ENCODE data around the gene ADARB2. TPM values are rescaled to one million over a fixed set of nuclear protein-coding genes. Genes with fewer than 3 reads are reported as not detected.

ADARB2 gene
- total and polyA plus RNA-seq, 2 experiments from 2014 or later: 2.0 to 5.0 TPM

- H3K27me3 Mint-ChIP-seq (ENCODE audit: insufficient read depth, low read depth, poor library complexity): peaks cover 23% of the 10 kb centered on the region
- Histone ChIP-seq H3K27me3 (ENCODE audit: insufficient read depth) (no peaks in the 10 kb centered on the region), H3K4me2 (no peak overlapping the region), H3K9me2 (ENCODE audit: insufficient read depth) (no peaks in the 10 kb centered on the region), H3K79me2 (replicated peaks; ENCODE audit: insufficient read depth) (no peaks in the 10 kb centered on the region), H3K4me3 (no peak overlapping the region), H3K27ac (ENCODE audit: low read depth) (no peak overlapping the region), H3K36me3 (ENCODE audit: insufficient read depth) (no peaks in the 10 kb centered on the region), H4K20me1 (replicated peaks; ENCODE audit: insufficient read depth) (no peaks in the 10 kb centered on the region), H3F3A (replicated peaks; ENCODE audit: low read depth) (no peaks in the 10 kb centered on the region), H2AFZ (no peak overlapping the region), H3K4me1 (ENCODE audit: insufficient read depth) (no peaks in the 10 kb centered on the region)
- H3K27ac Mint-ChIP-seq: no peak overlapping the region
- no peak for DNase-seq (ENCODE audit: low spot score)
- H3K36me3 Mint-ChIP-seq (ENCODE audit: low read depth): no peaks in the 10 kb centered on the region; the same call in 2 of the 3 replicates
- ATAC-seq: no peak
- TF ChIP-seq ZNF114 (CRISPR knock-in tag; IDR thresholded peaks at IDR 0.05) (no peak), STAT1 (IDR thresholded peaks at IDR 0.05; ENCODE audit: unreplicated experiment) (no peak)
- H3K9me3 Mint-ChIP-seq: no peaks in the 10 kb centered on the region
- H3K4me1 Mint-ChIP-seq: no peaks in the 10 kb centered on the region; the same call in 2 of the 3 replicates
- H3K4me3 Mint-ChIP-seq: no peak overlapping the region
Measured at GRCh38 chr10:1206601-1207000, 530.7 kb downstream of the ADARB2 start.

- Histone ChIP-seq H3K4me3 (no peak overlapping the region), H3K27ac (ENCODE audit: low read depth) (no peak overlapping the region), H3K79me2 (replicated peaks; ENCODE audit: insufficient read depth) (no peaks in the 10 kb centered on the region), H4K20me1 (replicated peaks; ENCODE audit: insufficient read depth) (no peaks in the 10 kb centered on the region), H3K4me2 (no peak overlapping the region), H3K27me3 (ENCODE audit: insufficient read depth) (no peaks in the 10 kb centered on the region), H3K36me3 (ENCODE audit: insufficient read depth) (no peaks in the 10 kb centered on the region), H3F3A (replicated peaks; ENCODE audit: low read depth) (no peaks in the 10 kb centered on the region), H2AFZ (no peak overlapping the region), H3K4me1 (ENCODE audit: insufficient read depth) (no peaks in the 10 kb centered on the region), H3K9me2 (ENCODE audit: insufficient read depth) (no peaks in the 10 kb centered on the region)
- Mint-ChIP-seq H3K36me3 (ENCODE audit: low read depth) (no peaks in the 10 kb centered on the region; the same call in 2 of the 3 replicates), H3K4me3 (no peak overlapping the region), H3K27ac (no peak overlapping the region), H3K4me1 (no peaks in the 10 kb centered on the region; the same call in 2 of the 3 replicates), H3K9me3 (no peaks in the 10 kb centered on the region), H3K27me3 (ENCODE audit: insufficient read depth, low read depth, poor library complexity) (peaks cover 25% of the 10 kb centered on the region)
- DNase-seq (ENCODE audit: low spot score) (no peak), ATAC-seq (no peak)
- TF ChIP-seq ETS1 (IDR thresholded peaks at IDR 0.05) (no peak), ZNF331 (CRISPR knock-in tag; IDR thresholded peaks at IDR 0.05; ENCODE audit: low read depth) (no peak), ZNF462 (CRISPR knock-in tag; IDR thresholded peaks at IDR 0.05) (no peak), REST (IDR thresholded peaks at IDR 0.05; ENCODE audit: unreplicated experiment) (no peak), POLR2AphosphoS5 (IDR thresholded peaks at IDR 0.05; ENCODE audit: low read depth) (no peak), ZNF114 (CRISPR knock-in tag; IDR thresholded peaks at IDR 0.05) (no peak), NANOG (IDR thresholded peaks at IDR 0.05; ENCODE audit: borderline replicate concordance) (no peak)
Measured at GRCh38 chr10:1206101-1206500, 531.2 kb downstream of the ADARB2 start.
